Stimulated activated CD8-positive, alpha-beta memory T cell treated with anti-CD3 and anti-CD28 coated beads, Interleukin-12 subunit alpha, Interleukin-12 subunit beta, amount 100 ng/mL, for 24 hours (primary cell): ENCODE measurements around the gene PNPLA1.

Experiments
- DNase-seq: peaks from one replicate; pipeline ENCODE4 v3.0.0-alpha.2; 2020; ENCODE audit errors: extremely low read depth

PNPLA1 gene

GRCh38 chr6:36314221-36315014 lies 44.6 kb downstream of the PNPLA1 start:
- DNase-seq = no peak

GRCh38 chr6:36315921-36316320 lies 46.1 kb downstream of the PNPLA1 start:
- DNase-seq = no peak

- DNase-seq = no peak
Measured at GRCh38 chr6:36317623-36318022, 47.8 kb downstream of the PNPLA1 start.

- DNase-seq = no peak
Measured at GRCh38 chr6:36318690-36319435, 49.0 kb downstream of the PNPLA1 start.

- DNase-seq = no peak
Measured at GRCh38 chr6:36319436-36319762, 49.5 kb downstream of the PNPLA1 start.

GRCh38 chr6:36319821-36320220 lies 50.0 kb downstream of the PNPLA1 start:
- DNase-seq = no peak

- DNase-seq = no peak
Measured at GRCh38 chr6:36320475-36320874, 50.6 kb downstream of the PNPLA1 start.

- DNase-seq = no peak
Measured at GRCh38 chr6:36322591-36322990, 52.7 kb downstream of the PNPLA1 start.

- DNase-seq = no peak
Measured at GRCh38 chr6:36323062-36323461, 53.2 kb downstream of the PNPLA1 start.

- no peak for DNase-seq
Measured at GRCh38 chr6:36324191-36324590, 54.3 kb downstream of the PNPLA1 start.

GRCh38 chr6:36324715-36325114 lies 54.9 kb downstream of the PNPLA1 start:
- no peak for DNase-seq

- DNase-seq = no peak
Measured at GRCh38 chr6:36326356-36326995, 56.6 kb downstream of the PNPLA1 start.

- no peak for DNase-seq
Measured at GRCh38 chr6:36327226-36327918, 57.5 kb downstream of the PNPLA1 start.

- DNase-seq = no peak
Measured at GRCh38 chr6:36327919-36328236, 58.0 kb downstream of the PNPLA1 start.

- DNase-seq = no peak
Measured at GRCh38 chr6:36328600-36328999, 58.7 kb downstream of the PNPLA1 start.

- no peak for DNase-seq
Measured at GRCh38 chr6:36329798-36330291, 60.0 kb downstream of the PNPLA1 start.

- no peak for DNase-seq
Measured at GRCh38 chr6:36330366-36330765, 60.5 kb downstream of the PNPLA1 start.

GRCh38 chr6:36331381-36331780 lies 61.5 kb downstream of the PNPLA1 start:
- DNase-seq = no peak

GRCh38 chr6:36333171-36333895 lies 63.5 kb downstream of the PNPLA1 start:
- DNase-seq = no peak

- no peak for DNase-seq
Measured at GRCh38 chr6:36333931-36334725, 64.3 kb downstream of the PNPLA1 start.
